Stimulated activated CD8-positive, alpha-beta memory T cell treated with anti-CD3 and anti-CD28 coated beads, Interleukin-7, amount 100 ng/mL, for 24 hours (primary cell): ENCODE data around the gene TMEM236.

Experiments
- DNase-seq: peaks from one replicate; pipeline ENCODE4 v3.0.0-alpha.2; 2020; ENCODE audit warnings: low read depth

Gene TMEM236

GRCh38 chr10:17787087-17787961, 35.3 kb downstream of the TMEM236 start:
- DNase-seq, result no peak

DNA sequence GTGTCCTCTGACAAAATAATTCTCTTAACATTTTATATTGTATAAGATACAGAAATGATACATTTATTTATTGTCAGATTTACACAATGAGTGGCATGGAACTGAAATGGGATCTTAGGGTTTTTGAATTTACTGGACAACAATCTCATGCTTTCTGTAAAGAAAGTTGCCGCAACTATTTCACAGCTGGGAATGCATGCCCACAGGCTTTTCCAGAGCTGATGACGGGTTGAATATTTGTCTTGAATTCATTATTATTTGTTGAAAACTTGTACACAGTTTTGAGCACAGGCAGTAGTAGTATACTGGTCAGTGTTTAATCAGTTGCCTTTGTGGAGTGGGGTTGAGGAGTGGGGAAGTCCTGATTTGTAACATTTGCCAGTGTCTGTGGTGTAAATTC, 36.6 kb downstream of the TMEM236 start:
- no peak for DNase-seq

- DNase-seq, result no peak
These were observed 37.4 kb downstream of the TMEM236 start for GRCh38 chr10:17789396-17789795.

- DNase-seq, result no peak
These were observed 38.6 kb downstream of the TMEM236 start for GRCh38 chr10:17790651-17791050.

GRCh38 chr10:17792991-17793390, 41.0 kb downstream of the TMEM236 start:
- no peak for DNase-seq

DNA sequence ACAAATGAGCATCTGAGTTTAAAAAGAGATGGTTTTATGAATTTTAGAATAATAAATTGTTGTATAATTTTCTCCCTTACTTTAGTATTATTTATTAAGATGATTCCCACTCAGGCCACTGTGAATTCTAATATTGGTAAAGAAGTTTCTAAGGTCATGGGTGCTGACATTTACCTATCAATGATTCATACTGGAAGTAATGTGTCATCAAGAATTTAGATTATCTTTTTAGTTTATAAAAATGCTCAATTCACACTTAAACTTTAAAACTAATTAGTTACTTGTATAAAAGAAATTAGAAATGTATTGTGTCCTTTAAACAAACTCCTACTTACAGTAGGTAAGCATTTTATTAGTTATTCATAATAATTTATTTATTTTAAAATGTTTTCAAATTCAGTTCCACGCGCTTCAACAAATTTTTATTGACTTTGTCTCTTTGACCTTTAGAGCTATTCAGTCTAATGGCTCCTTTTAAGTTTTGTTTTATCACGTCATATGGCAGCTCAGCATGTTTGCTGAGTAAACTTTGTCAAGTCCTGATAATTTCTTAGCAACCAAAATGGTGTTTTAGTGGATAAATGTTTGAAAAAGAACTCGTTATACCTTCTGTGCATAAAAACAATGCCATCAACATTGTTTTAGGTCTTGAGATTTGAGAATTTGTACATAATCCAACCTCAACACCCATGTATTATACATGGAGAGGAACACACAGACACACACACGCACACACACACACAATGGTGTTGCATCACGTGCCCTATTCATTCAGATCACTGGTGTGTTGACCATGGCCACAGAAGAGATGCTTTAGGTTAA, 42.0 kb downstream of the TMEM236 start:
- no peak for DNase-seq

DNA sequence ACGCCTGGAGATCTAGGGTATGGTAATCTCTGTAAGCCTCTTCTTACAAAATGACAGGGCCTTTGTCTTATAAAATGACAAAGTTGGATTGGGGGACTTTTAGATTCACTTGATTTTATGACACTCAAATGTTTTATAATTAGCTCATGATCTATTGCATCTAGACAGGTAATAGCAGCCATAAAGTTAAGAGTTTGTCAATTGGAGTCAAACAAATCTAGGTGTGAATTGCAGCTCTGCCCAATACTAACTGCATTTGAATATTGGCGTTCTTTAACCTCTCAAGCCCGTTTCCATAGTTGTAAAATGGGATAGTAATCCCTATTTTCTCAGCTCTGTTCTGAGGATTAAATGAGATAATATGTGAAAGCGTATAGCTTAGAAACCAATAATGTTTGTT, 43.1 kb downstream of the TMEM236 start:
- no peak for DNase-seq

GRCh38 chr10:17795813-17796594, 44.0 kb downstream of the TMEM236 start:
- no peak for DNase-seq

DNA sequence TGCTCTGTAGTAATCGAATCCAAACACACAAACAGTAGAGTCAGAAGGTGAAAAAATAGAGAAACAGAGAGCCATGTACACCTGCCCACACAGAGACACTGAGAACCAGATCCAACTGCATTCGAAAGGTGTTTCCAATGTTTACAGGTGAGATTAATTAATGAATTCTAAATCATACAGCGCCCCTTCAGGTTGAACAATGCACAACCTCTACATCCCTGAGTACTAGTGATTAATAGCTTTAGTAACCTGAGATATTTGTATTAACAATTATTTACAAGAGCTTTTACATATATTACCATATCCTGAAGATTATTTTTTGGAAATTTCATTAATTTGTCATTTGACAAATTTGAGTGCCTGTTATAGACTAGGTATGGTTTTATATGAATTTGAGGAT, 49.5 kb downstream of the TMEM236 start:
- DNase-seq, result no peak

DNA sequence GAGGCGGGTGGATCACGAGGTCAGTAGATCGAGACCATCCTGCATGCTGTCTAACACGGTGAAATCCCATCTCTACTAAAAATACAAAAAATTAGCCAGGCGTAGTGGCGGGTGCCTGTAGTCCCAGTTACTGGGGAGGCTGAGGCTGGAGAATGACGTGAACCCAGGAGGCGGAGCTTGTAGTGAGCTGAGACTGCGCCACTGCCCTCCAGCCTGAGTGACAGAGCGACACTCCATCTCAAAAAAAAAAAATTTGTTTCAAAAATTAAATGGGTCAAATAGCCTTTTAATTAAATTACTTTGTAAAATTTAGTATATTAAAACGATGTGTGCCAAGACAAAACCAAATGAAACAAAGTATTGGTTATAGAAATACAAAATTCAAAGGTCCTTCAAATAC, 50.3 kb downstream of the TMEM236 start:
- no peak for DNase-seq

GRCh38 chr10:17802976-17803375, 51.0 kb downstream of the TMEM236 start:
- DNase-seq, result no peak

- no peak for DNase-seq
These were observed 53.3 kb downstream of the TMEM236 start for GRCh38 chr10:17805330-17805729.

- no peak for DNase-seq
These were observed 54.0 kb downstream of the TMEM236 start for GRCh38 chr10:17805921-17806577.

DNA sequence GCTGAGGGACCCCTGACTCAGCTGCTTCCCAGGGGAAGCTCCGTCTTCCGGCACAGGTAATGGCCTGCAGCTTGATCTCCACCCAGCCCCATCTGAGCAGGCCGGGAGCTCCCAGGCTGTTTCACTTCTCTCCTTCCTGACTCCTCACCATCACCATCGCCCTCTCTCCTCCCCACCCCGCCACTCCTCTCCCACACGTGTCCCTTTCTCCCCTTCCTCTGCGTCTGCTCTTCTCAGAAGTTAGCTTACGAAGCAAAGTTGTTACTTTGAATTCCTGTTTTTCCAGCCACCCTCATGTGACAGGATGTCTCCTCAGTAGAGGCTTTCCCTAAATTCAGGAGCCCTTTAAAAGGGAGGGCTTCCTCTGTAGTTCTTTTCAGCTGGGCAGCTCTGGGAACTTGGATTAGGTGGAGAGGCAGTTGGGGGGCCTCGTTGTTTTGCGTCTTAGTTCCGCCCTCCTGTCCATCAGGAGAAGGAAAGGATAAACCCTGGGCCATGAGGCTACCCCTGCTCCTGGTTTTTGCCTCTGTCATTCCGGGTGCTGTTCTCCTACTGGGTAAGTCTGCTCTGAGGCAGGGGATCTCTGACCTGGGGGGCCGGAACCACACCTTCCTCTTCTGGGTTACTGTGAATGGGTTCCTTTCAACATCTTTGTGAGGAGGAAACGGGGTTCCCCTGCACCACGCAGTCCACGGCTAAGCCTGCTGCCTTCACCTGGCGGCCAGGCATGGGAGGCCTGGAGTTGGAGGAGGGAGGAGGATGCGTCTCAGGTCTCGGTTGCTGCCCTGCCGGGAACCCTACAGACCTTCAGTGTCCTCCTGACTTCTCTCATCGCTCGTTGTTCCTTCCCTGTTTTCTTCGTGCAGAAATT, 57.2 kb downstream of the TMEM236 start, which contains the start of gene MRC1:
Gene MRC1 (plus strand): TSS at position 378 of the 871 bp plus-strand sequence. CDS start 118 bp downstream, at position 496.
- DNase-seq, result no peak

GRCh38 chr10:17811146-17811865, 59.3 kb downstream of the TMEM236 start:
- DNase-seq, result no peak

- no peak for DNase-seq
These were observed 63.0 kb downstream of the TMEM236 start for GRCh38 chr10:17814973-17815372.

DNA sequence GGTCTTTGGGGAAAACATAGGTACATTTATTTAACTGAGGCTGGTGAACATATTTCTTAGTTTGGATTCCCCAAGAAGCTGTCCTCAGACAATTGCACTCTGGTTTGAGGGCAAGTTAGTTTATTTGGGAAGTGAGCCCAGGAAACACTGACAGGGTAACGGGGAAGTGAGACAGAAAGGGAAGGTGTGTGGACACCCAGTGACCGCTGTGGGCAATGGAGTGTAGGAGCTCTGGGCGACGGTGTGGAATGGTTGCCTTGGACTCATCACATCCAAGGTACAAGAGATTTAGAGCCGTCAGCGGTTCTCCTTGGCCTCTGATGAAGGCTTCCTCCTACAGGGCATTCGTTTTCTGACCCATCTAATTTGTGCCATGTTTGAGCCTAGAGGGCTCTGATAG, 64.2 kb downstream of the TMEM236 start:
- DNase-seq, result no peak

DNA sequence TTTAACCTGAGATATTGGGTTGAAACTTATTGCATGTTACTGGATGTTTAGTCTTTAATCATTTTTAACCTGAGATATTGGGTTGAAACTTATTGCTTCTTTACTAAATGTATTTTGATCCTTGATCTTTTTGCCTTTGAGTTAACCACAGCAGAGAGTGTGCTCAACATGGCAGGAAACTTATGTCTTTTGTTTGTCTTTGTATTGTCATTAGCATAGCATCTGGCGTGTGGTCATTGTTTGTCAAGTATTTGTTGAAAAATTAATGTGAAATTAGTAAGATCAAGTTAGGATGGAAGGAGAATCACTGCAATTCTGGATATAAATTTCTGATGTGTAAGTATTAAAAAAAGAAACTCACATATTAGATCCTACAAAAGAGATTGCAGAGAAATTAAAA, 65.3 kb downstream of the TMEM236 start:
- no peak for DNase-seq

DNA sequence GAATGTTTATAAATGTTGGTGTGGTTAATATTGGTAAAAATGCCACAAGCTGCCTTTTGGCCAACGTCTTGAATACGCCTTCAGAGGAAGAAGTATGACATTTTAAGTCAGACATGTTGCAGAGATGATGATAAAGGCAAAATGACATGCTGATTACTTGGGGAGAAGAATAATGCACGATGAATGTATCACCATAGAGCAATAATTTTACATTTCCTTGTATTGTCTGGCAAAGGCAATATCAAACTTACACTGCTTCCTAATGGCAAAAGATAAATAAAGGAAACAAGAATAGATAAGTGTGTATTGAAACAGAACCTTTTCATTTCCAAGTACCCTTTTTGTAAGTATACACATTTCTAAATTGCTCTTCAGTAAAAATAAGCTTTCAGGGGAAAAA, 65.8 kb downstream of the TMEM236 start:
- DNase-seq, result no peak

- DNase-seq, result no peak
These were observed 67.8 kb downstream of the TMEM236 start for GRCh38 chr10:17819836-17820235.
